GM19238 (cell line): ENCODE data around the gene WDR90.
"Not testable (repeated sequence)": the region's sequence is repeated elsewhere in the genome, so short reads cannot be mapped to it uniquely, and the experiment has no call there.

ENCODE experiments used
- DNase-seq: peaks from one replicate; pipeline ENCODE4 v3.0.0; 2011; ENCODE audit warnings: low spot score; ENCODE audit not compliant: insufficient read length

WDR90 gene

DNA sequence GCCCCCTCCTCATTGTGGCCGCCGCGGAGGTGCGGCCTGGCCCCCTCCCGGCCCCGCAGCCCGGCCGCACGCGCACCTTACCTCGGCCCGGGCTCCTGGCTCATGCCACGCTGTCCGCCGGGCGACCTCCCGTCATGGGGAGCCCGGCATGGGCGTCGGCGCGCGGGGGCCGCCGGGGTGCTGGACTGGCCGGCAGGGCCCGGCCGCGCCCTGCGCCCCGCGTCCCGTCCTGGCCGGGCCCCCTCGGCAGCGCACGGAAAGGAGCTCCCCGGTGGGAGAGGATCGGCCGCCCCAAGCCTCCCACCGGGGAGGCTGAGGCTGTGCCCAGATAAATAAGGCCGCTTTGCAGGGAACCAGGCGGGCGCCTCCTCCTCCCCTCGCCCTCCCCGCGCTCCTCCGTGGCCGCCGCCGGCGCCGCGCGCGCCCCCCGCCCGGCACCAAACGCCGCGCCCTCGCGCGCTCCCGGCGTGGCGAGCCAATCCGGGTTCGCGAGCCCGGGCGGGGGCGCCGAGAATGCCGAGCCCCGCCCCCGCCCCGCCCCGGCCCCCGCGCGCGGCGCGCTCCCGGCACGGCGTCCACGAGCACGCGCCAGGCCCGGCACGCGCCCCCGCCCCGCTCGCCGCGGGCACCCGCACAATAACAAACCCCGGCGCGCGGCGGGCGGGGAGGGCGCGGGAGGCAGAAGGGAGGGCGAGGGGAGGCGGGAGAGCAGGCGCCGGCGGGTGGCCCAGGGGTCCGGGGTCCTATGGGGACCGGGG, 56.4 kb downstream of the WDR90 start, which contains the start of gene FBXL16:
Gene FBXL16 (minus strand): TSS at position 371 of the 758 bp plus-strand sequence. CDS start 8,396 bp downstream, outside the sequence.
- no peak for DNase-seq

DNA sequence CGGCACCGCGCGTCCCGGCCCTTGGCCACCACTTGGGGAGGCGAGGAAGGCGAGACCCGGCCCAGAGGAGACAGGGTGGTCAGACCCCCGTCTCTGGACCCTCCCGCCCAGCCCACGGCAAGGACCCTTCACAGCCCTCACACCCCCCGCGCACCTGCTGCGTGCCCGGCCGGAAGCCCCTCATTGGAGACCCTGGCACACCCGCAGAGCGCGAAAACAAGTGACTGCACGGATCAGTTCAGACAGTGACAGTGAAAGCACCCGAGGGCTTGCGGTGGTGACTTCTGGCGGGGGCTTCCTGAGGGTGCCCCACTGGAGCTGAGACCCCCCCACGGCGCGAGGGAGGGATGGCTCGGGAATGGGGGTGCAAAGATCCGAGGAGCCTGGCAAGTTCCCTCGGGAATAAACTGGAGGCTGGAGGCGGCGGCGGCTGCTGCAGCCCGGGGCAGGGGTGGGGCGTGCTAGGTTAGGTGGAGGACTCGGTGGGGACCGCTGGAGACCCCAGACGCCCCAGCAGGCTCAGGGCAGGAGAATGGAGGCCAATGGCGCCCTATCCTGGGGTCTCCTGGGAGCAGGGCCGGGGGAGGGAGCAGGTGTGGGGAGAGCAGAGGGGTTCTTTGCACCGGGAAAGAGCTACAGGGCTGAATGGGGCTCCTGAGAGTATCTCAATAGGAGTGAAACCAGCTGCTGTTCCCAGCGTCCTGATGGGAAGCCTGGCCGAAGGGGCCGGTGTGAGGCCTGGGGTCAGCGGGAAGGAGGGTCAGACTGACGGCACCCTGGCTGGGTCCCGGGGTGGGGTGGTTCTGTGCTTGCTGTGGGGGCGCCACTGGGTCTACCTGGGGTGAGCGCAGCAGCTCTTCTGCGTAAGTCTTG, 57.3 kb downstream of the WDR90 start:
- DNase-seq, result no peak

DNA sequence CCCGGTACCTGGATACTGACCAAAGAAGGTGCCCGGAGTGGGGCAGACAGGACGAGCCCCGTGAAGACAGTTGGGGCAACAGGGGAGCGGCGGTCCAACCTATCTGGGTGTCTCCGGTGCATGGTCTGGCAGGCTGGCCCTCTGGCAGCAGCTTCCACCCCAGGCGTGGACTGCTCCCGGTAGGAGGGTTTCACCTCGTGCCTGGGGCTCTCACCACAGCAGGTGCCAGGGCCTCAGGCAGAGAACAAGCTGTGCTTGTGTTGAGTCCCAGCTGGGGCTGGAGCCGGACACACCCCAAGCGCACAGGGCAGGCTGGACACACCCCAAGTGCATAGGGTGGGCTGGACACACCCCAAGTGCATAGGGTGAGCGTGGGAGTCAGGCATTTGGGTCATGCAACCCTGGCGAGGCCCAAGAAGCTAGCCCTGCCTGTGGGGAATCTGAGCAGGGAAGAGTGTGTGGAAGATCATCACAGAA, 57.9 kb downstream of the WDR90 start:
- DNase-seq, result no peak

DNA sequence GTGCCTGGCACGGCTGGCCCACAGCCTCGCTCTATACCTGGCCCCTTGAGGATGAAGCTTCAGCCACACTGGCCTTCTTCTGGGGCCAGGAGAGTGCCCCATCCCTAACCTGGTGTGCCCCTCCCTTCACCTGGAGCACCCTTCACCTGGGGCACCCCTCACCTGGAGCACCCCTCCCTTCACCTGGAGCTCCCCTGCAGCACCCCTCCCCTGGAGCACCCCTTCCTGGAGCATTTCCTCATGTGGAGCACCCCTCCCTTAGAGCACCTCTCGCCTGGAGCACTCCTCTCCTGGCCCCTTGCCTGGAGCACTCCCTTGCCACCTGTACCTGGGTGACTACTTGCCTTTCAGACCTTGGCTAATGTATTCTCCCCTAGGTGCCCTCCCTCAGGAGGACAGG, 58.9 kb downstream of the WDR90 start:
- DNase-seq, result no peak

DNA sequence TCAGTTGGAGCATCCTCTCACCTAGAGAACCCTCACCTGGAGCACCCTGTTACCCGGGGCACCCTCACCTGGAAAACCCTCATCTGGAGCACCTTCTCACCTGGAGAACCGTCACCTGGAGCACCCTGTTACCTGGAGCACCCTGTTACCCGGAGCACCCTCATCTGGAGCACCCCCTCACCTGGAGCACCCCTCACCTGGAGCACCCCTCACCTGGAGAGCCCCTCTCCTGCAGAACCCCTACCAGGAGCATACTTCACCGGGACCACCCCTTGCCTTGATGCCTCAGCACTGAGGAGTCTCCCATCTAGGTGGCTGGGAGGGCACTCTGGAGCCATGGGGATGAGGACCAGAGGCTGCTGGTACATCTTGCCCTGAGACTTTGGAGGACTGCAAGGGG, 59.8 kb downstream of the WDR90 start:
- DNase-seq, result no peak

DNA sequence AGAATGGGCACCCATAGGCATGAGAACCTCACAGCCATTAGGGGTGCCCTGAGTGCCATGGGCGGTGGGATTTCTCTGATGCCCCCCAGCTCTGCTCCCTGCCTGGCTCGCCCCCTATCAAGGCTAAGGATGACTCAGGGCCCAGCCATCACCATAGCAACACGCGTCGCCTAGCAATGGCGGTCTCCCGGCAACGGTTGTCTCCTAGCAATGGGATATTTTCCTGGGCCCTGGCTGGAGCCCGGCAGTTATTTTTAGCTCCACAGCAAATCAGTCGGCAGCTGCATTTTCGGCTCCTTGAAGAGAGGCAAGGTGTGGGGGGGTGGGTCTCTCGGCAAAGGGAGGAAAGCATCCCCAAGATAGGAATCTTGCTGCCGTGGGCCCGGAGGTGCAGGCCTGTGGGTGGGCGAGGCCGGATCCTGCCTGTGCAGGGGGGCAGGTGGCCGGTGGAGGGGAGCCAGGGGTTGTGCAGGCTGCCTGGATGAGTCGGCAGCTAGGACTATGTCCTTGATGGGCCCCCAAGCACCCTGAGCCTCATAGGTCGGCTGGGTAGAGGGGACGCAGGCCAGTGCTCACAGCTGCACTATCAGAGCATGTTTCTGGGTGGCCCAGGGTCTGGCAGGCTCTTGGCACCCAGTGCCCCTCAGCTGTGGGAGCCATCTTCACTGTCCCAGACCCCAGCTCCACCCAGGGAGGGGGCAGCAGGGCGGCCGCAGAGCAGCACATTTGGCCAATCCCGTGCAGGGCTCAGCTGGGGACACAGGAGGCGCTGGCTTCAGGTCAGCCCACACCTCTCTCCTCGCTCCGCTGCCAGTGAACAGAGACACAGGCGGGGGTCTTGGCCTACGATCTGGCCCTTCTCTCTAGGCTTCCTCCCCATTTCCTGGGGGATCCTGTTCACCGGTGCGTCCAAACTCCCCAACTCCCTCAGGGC, 60.7 kb downstream of the WDR90 start:
- no peak for DNase-seq

DNA sequence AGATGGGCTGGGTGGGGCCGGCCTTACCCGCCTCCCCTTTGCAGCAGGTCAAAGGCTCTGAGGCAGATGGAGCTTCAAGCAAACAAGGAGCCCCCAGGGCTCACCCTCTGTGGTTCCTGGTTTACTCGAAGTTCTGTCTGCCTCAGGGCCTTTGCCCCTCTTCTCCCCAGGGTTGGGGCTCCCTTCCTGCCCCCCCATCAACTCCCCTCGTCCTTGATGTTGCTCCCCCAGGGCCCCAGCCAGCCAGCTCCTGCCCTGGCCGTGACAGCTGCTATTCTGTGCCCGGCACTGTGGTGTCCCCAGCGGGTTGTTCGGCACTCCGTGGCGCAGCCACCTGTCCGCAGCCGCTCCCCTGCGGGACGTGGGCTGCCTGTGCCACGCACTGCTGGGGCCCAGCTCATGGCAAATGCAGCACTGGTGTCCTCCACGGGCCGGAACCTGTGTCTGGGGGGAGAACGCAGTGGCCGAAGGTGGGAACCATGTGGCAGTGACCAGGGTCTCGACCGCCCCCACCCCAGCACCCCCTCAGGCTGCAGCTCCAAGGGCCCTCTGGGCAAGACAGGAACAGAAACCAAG, 61.4 kb downstream of the WDR90 start:
- DNase-seq, result no peak

DNA sequence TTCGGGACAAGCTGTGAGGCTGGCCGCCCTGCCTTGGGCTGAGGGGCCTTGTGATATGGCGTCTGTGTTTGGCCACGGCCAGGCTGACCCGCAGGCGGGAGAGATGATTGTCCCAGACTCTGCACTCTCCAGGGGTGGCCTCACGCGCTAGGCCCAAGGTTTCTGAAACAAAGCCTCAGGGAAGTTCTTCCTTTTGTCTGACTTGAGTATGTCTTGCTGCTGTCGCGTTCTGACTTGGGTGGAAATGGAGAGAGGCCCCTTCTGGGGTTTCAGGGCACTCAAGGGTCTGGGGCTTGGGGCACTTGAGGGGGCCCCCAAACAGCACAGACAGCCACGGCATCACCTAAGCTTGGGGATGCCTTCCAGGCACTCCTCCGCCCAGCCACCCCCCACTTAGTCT, 61.9 kb downstream of the WDR90 start:
- DNase-seq, result no peak

DNA sequence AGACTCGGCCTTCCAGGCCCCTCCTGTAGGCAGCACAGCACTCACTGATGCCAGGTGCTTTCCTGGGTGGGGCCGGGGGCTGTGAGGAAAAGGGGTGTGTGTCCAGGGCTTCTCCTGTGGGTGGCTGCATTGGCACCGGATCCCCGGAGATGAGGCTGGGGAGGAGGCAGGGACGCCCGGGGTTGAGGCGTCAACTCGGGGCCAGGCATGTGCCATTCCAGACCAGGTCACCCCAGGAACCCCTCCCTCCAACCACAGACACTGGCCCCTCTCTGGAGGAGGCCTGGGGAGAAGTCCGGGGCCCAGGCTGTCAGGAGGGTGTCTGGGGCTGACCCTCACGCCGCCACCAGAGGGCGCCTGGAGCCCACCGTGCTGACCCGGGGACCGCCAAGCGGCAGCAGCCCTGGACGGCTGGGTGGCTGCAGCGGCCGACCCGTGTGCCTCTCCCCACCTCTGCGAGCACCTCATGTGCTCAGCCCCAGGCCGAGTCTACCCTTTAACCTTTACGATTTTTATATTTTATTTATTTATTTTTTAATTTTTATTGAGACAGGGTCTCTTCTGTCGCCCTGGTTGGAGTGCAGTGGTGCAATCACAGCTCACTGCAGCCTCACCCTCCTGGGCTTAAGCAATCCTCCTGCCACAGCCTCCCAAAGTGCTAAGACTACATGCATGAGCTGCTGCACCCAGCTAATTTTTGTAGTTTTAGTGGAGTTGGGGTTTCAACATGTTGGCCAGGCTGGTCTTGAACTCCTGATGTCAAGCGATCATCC, 62.6 kb downstream of the WDR90 start:
- DNase-seq, result peak; percentile 97

DNA sequence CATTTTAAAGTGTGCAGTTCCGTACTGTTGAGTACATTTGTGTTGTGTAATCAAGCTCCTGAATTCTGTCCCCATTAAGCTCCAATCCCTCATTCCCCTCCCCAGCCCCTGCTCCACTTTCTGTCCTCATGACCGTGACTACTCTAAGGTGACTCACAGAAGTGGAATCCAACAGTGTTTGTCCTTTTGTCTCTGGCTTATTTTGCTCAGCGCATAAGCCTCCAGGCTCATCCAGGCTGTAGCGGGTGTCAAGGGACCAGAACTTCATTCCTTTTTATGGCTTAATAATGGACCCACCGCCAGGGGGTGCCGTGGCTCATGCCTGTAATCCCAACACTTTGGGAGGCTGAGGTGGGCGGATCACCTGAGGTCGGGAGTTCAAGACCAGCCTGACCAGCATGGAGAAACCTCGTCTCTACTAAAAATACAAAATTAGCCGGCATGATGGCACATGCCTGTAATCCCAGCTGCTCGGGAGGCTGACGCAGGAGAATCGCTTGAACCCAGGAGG, 63.6 kb downstream of the WDR90 start:
- DNase-seq, result not testable (repeated sequence)

DNA sequence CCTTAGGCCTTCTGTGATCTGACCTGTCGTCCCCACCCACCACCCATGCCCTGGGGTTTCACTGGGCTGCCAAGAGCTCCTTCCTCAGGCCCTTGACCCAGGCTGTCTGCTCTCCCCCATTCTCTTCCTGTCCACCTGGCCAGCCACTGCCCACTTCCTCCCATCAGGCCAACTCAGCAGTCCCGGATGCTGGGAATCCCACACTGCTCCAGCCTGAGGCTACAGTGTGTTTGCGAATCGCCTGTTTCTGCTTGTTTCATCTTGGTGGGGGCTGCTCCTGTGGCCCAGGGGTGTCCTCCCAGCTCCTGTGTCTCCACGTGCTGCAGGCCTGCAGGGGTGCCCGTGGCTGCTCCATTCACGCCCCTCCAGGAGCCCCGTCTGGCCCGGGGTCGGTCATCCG, 64.9 kb downstream of the WDR90 start:
- DNase-seq, result no peak

DNA sequence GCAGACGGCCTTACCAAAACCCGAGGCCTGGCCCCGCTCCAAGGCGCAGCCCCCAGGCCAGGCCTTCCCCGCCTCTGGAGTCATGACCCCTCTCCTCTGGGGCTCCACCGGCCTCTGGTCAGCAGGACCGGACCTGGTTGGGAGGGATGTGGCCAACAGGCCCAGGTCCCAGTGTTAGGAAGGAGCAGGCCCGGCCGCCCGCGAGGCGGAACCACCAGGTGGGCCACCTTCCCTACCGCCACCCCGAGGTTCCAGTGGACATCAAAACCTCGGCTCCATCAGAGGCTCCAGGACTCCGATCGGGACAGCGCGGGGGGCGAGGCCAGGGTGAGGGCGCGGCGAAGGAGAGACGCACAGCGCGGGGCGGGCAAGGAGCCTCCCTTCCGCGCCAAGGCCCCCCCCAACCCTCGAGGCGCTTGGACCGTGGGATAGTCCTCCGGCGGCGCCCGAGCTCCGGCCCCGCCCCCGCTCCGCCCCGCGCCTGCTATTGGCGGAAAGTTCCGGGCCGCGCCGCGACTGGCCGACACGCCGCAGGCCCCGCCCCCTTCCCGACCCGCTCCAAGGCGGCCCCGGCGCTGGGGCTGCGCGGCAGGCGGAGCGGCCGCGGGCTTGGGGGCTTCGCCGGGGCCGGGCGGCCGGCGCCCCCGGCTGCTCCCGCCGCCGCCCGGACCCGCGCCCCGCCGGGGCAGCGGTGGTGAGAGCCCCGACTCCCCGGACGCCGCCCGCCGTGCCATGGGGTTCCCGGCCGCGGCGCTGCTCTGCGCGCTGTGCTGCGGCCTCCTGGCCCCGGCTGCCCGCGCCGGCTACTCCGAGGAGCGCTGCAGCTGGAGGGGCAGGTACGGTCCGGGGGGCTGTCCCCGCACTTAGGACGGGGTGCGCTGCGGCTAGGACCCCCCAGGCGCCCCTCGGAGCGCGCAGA, 65.7 kb downstream of the WDR90 start, which contains the start of gene METRN:
Gene METRN (plus strand): TSS at position 561 of the 919 bp plus-strand sequence. CDS start 172 bp downstream, at position 733.
- peak; percentile 98 for DNase-seq

DNA sequence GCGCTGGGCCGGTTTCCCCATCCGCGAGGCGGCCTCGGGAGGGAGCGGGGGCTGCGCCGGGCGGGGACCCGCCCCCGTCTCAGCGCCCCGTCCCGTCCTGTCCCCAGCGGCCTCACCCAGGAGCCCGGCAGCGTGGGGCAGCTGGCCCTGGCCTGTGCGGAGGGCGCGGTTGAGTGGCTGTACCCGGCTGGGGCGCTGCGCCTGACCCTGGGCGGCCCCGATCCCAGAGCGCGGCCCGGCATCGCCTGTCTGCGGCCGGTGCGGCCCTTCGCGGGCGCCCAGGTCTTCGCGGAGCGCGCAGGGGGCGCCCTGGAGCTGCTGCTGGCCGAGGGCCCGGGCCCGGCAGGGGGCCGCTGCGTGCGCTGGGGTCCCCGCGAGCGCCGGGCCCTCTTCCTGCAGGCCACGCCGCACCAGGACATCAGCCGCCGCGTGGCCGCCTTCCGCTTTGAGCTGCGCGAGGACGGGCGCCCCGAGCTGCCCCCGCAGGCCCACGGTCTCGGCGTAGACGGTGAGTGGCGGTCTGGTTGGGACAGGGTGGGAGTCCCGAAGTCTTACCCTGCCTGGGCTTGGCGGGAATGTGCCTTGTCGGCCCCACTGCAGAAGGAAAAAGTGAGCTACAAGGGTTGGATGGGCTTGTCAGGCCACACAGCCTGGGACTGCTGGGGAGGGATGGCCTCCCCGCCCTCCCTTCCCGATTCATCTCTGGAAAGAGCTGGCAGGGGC, 66.5 kb downstream of the WDR90 start:
- DNase-seq, result no peak

DNA sequence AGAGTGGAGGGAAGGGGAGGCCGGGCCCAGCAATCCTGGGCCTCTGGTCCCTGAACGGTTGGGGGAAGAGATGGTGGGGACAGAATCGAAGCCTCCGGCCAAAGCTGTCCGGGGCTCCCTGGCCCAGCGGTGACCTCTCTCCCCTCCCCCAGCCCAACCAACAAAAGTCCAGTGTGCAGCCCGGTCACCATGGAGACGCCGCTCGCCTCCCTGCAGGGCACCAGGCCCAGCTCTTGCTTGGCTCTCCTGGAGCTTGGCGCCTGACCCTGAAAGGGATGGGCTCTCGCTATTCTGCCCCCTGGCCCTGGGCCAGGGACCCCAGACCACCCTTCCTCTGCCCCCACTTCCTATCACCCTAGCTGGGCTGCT, 67.0 kb downstream of the WDR90 start:
- DNase-seq, result no peak

DNA sequence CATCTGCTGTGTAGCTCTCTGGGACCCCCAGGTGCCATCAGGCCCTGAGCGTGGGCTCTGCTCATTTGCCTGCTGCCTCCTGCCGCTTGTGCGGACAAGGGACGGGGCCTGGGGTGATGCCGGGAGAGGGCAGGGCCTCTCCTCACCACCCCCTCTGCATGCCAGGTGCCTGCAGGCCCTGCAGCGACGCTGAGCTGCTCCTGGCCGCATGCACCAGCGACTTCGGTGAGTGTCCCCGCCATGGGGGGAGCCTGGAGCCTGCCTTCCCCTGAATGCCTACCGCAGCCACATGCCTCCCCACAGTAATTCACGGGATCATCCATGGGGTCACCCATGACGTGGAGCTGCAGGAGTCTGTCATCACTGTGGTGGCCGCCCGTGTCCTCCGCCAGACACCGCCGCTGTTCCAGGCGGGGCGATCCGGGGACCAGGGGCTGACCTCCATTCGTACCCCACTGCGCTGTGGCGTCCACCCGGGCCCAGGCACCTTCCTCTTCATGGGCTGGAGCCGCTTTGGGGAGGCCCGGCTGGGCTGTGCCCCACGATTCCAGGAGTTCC, 67.7 kb downstream of the WDR90 start:
- no peak for DNase-seq
